GM18519 (cell line): ENCODE results near the gene EPB41L2.
"Not testable (repeated sequence)": the region's sequence is repeated elsewhere in the genome, so short reads cannot be mapped to it uniquely, and the experiment has no call there.

Source experiments
- ATAC-seq: cut with Tn5 transposase; IDR thresholded peaks from one replicate; pipeline ENCODE4 v1.9.1; 2021; ENCODE audit warnings: mild to moderate bottlenecking, moderate library complexity; ENCODE audit not compliant: unreplicated experiment, low FRiP score

The EPB41L2 gene

DNA sequence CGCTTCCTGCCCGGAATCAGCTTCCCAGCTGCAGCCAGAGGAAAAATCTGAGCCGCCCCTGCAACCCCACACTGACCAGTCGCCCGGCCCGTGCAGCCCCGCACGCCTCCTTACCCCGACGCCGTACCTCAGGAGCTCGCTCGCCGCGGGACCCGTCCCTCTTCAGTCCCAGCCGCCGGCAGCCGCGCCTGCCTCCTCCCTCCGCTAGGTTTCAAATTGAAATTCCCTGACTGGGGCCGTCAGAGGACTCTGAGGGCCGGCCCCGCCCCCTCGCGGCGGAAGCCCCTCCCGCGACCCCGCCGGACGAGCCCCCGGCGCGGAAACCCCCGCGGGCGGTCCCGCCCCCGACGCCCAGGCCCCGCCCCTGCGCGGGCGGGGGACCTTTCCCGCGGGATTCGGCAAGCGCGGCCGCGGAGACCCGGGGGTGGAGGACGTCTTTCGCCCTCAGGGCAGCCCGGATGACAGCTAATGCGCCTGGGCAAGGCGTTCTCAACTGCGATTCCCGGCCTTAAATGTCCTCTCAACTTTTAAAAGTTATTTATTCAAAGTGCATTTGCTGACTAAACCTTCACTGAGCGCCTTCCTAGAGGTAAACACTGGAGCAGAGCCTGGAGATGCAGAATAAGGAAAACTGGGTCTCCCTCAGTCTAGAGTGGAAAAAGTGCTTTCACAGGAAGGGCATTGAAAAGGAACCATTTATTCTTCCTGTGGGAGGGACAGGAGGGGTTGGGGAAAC is at the start of gene EPB41L2:
TSS of gene EPB41L2 (minus strand) at position 218 of the 736 bp plus-strand sequence. CDS start 106,760 bp downstream, outside the sequence.
- ATAC-seq = peak; percentile 62

DNA sequence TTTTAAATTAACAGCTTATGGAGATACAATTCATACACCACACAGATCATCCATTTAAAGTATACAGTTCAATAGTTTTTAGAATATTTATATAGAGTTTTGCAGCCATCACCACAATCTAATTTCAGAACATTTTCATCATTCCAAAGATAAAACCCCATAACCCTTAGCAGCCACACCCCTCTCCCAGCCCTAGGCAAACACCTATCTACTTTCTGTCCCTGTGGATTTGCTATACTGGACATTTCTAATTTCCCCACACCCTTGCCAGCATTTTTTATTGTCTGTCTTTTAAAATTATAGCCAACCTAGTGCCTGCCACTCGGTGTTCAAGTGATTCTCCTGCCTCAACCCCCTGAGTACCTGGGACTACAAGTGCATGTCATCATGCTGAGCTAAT is 49.2 kb upstream of the EPB41L2 start:
- no peak for ATAC-seq

DNA sequence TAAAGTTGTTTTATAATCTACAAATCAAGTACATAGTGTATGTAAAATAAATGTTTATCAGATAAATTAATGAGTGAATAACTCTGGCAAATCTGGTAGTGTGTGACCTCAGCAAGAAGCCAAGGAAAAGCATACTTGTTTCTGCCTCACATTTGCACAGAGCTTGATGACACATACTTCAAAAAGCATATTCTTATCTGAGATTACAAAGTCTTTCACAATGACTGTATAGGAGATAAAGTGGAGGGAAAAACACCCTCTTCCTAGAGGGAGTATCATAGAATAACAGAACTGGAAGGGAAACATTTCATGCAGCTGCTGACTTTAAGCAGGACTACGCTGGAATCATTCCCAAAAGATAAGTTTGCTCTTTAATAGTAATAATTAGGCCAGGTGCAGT is 44.1 kb upstream of the EPB41L2 start:
- no peak for ATAC-seq

DNA sequence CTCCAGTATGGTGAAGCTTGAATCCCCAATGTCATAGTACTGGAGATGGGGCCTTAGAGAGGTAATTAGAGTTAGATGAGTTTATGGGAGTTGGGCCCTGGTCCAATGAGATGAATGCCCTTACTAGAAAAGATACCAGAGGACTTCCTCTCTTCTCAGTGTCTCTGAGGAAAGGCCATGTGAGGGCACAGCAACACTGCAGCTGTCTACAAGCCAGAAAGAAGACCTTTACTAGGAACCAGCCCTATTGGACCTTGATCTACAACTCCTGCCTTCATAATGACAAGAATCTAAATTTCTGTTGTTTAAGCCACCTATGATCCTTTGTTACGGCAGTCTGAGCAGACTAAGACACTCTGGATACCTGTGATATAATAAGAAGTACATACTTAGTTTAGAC is 40.9 kb upstream of the EPB41L2 start:
- no peak for ATAC-seq

DNA sequence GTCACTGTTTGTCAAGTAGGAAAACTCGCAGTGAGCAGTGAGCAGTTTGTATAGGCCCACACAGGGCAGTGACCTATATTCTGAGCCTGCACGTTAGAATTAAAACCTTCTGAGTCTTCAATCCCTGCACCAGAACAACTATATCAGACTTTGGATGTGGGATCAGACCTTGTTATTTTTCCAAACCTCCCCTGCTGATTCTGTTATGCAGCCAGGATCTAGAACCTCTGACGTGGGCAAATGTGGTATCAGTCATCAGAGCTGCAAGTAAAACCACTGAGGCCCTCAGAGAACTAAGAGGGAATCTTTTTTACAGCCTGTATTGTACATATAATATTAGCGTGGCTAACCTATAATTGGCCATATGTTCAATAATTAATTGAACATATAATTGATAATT is 40.3 kb upstream of the EPB41L2 start:
- ATAC-seq = no peak

DNA sequence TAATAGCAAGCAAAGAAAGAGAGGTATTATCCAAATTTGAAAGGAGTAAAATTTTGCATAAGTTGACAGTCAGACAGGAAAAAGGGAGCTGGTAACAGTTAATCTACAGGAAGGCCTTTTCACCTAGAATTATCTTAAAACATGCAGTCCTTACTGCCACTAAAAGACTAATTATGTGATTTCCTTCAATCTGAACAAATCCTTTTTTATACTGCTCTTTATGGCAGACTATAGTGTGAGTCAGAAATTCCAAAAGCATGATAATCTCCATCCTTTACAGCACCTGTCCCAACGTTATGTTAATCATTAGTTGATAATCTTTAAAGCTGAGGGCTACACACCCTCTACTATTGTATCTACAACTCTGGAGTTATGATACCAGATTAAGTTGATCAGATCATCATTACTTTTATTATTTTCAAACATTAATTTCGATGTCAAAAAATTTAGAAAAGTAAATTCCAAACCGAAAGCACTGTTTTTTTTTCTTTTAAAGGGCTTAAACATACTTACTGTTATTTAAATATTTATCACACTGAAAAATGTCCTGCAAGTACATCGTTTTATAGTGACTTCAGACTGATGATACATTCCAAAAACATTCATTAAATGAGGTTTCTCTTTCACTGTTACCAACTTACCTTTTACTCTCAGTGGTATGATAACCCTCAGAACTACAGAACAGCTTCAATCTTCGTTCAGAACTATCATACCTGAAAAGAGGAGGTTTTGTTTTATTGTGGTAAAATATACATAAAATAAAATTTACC is 39.1 kb upstream of the EPB41L2 start:
- ATAC-seq = no peak

DNA sequence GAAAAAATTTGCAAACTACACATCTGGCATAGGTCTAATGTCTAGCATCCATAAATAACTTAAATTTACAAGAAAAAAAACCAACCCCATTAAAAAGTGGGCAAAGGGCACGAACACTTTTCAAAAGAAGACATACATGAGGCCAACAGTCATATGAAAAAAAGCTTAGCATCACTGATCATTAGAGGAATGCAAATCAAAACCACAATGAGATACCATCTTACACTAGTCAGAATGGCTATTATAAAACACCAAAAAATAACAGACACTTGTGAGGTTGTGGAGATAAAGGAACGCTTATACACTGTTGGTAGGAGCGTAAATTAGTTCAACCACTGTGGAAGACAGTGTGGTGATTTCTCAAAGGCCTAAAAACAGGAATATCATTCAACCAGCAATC is 33.7 kb upstream of the EPB41L2 start:
- no peak for ATAC-seq

DNA sequence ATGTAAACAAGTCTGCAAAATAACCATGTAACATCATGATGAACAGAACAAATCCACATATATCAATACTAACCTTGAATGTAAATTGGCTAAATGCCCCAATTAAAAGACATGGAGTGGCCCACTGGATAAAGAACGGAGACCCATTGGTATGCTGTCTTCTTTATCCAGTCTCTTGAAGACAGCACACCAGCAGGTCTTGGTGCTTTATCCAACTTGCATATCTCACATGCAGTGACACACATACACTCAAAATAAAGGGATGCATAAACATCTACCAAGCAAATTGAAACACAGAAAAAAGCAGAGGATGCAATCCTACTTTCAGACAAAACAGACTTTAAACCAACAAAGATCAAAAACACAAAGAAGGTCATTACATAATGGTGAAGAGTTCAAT is 30.3 kb upstream of the EPB41L2 start:
- ATAC-seq = no peak

DNA sequence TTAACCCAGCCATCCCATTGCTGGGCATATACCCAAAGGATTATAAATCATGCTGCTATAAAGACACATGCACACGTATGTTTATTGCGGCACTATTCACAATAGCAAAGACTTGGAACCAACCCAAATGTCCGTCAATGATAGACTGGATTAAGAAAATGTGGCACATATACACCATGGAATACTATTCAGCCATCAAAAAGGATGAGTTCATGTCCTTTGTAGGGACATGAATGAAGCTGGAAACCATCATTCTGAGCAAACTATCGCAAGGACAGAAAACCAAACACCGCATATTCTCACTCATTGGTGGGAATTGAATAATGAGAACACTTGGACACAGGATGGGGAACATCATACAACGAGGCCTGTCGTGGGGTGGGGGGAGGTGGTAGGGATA is 28.9 kb upstream of the EPB41L2 start:
- ATAC-seq = not testable (repeated sequence)

DNA sequence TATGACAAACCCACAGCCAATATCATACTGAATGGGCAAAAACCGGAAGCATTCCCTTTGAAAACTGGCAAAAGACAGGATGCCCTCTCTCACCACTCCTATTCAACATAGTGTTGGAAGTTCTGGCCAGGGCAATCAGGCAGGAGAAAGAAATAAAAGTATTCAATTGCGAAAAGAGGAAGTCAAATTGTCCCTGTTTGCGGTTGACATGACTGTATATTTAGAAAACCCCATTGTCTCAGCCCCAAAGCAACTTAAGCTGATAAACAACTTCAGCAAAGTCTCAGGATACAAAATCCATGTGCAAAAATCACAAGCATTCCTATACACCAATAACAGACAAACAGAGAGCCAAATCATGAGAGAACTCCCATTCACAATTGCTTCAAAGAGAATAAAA is 27.3 kb upstream of the EPB41L2 start:
- not testable (repeated sequence) for ATAC-seq

DNA sequence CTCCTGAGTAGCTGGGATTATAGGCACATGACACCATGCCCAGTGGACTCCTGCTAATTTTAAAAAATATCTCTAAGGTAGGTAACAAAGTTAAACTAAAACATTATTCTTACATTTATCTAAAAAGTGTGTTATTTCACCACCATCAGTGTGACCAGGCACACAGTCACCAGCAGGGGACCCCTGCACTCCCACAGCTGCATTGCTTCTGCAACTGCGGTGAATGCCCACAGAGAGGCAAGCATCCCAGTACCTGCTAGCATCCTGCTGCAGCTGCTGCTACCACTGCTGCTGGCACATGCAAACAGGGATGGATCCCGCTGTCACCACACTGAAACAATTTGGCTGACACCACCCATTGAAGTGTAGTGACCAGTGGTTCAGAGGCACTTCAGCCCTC is 21.9 kb upstream of the EPB41L2 start:
- ATAC-seq = no peak

DNA sequence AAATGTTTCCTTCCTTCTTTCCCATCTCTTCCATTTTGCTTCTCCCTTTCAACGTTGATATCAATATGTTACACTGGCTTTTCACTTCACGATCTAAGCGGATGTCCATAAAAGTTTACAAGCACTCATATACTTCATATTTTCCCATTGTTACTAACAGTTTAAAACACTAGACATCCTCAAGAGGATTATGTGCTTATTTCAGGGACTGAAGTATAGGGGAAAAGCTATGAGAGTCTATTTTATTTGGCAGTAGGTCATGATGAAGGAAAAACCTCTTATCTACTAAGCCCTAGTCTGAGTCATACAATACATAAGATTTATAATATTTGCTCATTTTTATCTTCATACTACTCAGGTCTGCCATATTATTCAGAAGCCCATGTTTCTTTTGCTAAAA is 20.6 kb upstream of the EPB41L2 start:
- no peak for ATAC-seq

DNA sequence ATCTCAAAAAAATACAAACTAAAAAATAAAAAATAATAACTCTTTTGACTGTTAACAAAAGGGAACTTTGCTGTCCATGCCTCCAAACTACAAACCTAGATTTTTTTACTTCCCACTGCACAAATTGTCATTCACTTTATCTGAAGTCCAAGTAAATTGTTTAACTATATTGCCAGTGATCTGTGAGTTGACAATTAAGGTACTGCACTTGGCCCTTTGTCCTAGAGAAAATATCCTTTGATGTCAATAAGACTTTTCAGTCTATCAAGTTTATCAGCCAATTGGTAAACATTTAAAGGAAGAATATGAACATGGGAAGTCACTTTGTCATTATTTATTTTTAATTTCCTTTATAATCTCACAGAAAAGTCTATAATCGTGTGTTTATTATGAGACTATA is 19.3 kb upstream of the EPB41L2 start:
- ATAC-seq = no peak

DNA sequence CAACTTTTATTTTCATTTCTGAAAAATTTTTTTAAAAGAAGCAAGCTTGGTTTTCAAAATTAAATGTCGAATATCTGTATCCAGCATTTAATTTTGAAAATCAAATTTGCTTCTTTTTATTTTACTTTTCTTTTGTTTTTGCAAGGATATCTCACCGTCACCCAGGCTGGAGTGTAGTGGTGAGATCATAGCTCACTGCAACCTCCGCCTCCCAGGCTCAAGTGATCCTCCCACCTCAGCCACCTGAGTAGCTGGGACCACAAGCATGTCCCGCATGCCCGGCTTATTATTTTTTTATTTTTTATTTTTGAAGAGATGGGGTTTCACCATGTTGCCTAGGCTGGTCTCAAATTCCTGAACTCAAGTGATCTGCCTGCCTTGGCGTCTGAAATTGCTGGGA is 17.0 kb upstream of the EPB41L2 start:
- ATAC-seq = no peak

DNA sequence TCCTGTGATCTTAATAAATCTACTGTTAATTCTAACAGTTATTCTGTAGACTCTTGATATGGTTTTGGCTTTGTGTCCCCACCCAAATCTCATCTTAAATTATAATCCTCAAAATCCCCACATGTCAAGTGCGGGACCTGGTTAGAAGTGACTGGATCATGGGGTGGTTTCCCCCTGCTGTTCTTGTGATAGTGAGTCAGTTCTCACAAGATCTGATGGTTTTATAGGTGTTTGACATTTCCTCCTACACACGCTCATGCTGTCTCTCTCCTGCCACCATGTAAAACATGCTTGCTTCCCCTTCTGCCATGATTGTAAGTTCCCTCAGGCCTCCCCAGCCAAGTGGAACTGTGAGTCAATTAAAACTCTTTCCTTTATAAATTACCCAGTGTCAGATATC is 10.5 kb upstream of the EPB41L2 start:
- ATAC-seq = no peak

DNA sequence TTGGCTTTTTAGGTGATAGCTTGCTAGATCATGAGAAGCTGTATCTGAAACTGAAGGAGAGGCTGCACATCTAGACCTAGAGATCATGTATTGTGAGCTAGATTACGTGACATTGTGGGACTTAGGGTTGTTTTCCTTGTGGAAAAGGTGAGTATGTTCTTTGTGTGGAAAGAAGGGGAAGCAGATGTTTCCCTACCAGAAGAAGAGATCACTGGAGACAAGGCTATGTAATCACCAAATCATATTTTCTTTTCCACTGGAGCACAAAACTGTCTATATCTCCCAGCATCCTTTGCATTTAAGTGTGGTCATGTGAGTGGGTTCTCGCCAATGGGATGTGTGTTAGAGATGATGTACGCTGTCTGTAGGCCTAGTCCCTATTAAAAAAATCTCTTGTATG is 7.0 kb upstream of the EPB41L2 start:
- no peak for ATAC-seq

DNA sequence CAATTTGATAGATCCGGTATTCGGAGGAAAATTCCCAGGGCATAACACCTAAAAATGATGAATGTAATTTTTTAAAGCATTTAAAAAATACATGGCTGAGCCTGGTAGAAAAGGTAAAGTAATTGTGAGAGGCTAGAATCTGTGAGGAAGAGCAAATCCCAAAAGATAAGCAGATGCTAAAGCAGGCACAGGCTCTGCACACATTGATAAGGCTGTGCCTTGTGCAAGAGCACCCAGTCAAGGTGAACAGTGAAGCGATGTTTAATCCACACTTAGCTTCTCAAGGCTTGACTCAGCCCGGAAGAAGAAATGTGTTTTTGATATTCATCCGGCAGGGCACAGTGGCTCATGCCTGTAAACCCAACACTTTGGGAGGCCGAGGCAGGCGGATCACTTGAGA is 5.1 kb upstream of the EPB41L2 start:
- no peak for ATAC-seq

DNA sequence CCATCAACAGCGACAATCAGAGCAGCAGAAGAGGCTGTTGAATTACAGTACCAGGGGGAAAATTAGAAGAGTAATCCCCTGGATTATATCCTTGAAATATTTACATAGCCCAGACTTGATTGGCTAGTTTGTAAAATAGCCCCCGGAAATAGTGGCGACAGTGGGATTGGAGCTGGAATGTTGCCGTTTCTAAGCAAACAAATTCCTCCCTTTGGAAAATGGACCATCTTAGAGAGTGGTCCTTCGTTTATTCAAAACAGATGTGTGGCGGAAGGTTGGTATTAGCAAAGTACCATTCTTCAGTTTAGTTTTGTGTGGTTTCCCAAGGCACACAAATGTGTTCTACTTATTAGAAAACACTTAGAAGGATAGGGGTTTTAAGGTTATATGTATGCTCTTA is 4.5 kb upstream of the EPB41L2 start:
- no peak for ATAC-seq

DNA sequence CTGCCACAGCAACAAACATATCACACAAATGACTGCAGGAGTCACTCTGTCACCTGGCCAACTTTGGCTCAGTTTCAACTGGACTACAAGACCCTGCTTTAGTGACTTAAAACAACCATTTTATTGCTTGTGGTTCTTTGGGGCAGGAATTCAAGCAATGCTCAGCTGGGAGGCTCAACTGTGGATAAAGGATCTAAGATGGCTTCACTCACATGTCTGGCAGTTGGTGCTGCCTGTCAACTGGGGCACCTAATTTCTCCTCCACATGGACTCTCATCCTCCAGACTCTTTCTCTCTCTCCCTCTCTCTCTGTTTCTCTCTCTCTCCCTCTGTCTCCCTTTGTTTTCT is 2.8 kb upstream of the EPB41L2 start:
- no peak for ATAC-seq

DNA sequence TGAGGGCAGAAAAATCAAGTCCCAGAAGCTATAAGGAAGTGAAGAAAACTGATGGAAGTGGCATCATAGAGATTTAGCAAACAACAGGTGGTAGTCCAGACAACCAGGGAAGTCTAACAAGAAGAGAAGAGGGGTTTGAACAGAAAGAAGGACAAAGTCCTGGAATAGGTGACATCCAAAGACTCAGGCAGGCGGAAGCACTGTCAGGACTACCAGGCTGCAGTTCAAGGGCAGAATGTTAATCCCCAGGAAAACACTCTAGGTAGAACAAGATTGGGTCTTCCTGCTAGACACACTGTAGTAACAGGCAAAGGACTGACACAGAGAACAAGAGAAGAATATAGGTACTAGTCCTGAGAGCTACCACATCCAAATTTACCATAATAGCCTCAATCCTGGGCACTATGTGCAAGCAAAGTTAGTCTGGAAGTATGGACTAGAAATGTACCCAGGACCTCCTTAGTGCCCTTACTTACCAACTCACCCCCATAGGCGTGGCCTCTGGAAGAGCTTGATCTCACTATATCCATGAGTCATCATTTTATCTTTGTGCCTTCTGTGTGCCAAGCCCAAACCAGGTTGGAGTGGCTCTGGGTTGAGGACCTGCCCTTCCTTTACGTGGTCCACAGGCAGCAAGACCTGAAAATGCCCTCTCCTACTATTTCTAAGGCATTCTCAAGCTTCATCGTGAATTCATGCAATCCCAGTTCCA is 2.2 kb upstream of the EPB41L2 start:
- no peak for ATAC-seq

DNA sequence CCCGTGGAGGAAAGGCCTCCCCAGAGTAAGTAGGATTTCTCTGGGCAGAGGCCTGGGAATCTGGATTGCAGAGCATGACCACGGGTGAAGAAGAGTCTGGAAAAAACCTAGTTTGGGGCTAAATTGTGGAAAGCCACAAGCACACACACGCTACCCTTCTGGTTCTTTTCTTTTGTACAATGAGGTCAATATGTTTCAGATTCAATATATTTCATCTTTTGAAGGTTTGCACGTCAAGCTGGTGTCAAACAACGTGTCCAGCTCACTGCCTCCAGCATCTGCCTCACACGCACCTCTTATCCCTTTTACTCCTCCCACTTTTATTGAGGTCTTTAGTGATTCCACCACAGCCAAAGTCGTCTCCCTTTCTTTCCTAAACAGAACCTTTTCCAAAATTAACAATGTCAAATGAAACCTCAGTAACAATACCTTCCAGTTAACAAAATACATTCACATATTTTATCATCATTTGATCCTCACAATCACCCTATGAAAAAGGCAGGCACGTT is 773 bp upstream of the EPB41L2 start:
- no peak for ATAC-seq
